Activated CD8-positive, alpha-beta memory T cell treated with anti-CD3 and anti-CD28 coated beads, Interleukin-2, amount 50 U/mL, for 1 hour (primary cell): ENCODE measurements around the gene GADD45A.

Source experiments
- DNase-seq: peaks from one replicate; pipeline ENCODE4 v3.0.0-alpha.2; 2020; ENCODE audit errors: extremely low read depth

Gene GADD45A

DNA sequence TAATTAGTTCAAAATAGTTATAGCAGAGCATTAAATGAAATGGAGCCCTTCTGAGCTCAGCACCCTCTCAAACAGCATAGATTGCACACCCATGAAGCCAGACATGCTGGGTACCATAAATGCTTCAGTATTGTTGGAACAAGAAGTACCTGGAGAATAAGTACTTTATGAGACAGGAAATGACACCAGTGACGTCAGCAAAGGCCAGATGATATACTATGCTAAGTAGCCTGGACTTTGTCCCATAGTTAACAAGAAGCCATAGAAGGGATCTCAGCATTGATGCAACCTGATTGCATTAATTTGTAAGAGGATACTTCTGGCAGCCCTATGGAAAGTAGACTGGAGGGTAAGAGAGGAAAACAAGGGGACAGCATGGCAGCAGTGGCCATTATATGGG, 16.3 kb upstream of the GADD45A start:
- DNase-seq, result no peak

DNA sequence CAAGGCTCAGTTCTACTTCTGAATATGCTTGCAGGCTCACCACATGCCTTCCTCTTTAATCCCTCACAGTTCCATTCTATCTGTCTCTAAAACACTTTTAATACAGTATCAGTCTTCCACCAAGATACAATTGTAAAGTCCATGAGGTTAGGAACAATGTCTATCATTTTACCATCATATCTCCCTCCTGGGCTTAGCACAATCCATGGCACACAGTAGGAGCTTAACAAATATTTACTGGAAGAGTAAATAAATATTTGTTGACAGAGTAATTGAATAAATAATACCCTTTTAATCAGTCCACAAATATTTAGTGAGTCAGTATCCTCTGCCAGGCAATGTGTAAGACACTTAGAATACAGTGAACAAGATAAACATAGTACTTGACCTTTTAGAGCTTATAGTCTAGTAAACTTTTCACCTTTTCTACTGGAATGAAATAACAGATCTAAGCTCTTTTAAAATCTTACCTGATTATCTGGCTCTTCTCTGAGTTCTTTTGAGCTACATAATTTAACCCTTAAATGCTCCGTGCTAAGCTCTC, 12.7 kb upstream of the GADD45A start:
- no peak for DNase-seq

DNA sequence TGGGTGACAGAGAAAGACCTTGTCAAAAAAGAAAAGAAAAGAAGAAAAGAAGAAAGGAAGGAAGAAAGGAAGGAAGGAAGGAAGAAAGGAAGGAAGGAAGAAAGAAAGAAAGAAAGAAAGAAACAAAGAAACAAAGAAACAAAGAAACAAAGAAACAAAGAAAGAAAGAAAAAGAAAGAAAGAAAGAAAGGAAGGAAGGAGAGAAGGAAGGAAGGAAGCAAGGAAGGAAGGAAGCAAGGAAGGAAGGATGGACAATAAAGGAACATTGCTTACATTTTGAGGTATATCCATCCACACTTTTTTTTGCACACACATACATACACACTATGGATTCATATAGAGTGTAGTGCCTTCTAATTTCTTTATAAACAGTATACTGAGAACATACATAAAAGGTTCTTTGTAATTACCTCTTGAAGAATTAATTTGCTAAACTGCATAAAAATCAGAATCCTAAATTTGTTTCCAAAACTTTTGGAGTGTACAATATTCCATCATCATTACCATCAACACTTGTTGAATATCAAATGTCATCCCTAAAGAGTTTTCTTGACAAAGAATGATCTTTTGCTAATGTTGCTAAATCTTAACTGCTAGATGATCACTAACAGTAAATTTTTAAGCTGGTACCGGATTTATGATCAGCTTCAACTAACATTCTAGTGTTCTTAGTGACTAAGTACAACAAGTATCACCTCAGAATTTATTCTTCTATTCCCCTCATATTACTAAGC, 11.4 kb upstream of the GADD45A start:
- DNase-seq, result no peak

DNA sequence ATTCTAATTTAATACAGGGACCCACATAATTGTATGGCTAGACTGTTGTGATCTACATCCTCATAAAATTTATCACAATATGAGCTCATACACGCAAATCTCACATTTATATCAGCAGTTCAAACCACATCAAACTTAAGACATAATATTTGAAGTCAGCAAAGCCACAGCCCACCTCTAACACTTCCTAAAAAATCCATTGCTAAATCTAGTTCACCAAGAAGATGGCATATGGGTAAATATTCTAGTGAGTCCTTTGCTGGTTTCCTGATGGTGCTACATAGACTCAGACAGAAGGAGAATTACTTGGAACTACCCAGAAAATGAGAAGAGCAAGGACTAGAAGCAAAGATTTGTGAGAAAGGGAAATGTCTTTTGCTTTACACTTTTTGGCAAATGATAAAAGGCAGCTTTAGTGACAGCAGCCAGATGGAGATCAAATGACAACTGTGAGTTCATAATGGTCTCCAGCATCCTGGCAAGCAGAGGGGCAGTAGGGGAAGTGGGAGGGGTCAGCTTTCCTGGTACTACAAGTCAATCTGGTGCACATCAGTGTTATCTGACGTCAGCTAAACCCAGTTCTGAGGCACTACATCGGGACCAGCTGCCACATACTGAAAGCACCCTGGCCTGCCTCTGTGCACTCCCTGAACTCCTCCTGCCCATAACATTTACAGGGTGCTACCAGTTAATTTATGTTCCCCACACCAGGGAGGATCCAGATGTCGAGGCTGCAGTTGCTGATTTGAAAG, 10.6 kb upstream of the GADD45A start:
- no peak for DNase-seq

DNA sequence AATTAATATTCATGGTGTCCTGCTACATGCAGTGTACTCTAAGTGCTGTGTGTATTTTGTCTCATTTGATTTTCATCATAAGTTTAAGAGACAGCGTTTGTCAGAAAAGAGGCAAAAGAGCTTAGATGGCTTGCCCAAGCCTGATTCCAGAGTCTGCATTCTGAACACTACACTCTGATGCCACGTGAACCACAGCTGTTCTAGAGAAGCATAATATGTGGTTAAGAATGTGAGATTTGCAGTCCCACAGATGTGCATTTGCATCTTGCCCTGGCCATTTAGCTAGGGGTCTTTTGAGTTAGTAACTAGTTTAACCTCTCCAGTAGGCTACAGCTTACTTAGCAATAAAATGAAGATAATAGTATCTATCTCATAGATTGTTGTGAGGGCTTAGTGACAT, 9.2 kb upstream of the GADD45A start:
- no peak for DNase-seq

DNA sequence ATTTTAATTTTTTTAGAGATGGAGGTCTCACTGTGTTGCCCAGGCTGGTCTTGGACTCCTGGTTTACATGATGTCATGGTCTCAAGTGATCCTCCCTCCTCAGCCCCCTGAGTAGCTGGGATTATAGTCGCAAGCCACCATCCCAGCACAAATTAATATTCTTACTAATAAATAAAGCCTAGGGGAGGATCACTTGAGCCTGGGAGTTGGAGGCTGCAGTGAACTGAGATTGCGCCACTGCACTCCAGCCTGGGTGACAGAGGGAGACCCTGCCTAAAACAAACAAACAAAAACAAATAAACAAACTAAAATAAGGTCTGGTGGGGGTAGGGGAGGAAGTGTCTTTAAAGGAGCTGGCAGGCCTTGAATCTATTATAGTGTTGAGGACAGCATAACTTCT, 8.7 kb upstream of the GADD45A start:
- no peak for DNase-seq

DNA sequence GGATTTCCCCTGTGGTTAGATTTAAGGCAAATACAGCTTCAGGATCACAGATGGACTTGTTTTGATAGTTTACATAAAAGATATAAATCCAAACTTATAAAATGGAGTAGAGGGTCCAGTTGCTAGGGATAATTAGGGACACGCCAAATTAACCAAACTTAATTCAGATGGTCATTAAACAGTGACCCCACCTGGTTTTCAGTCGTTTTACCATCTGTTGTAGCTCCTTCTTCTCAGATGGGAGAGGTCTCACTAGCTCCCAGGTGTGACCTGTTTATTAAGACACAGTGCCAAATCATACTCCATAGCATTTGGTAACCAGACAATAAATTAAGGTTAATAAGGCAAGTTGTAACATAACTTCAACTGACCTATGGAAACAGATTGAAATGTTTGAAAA, 8.1 kb upstream of the GADD45A start:
- DNase-seq, result no peak

DNA sequence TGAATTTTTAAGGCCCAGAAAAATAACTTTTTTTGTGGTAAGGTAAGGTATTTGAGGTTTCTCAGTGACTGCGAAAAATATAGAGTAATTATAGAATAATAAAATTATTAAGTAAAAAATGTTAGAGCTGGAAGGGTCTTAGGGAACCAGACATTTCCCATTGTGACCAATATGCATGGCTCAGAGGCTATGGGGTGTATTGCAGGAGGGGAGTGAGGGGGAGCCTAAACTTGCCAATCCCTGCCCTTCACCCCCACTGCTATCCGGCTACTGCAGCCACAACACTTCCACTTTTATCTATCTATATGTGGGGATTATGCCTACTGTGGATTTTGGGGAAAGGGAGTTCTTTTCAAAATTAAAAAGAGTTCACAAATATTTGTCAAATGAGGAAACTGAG, 7.6 kb upstream of the GADD45A start:
- DNase-seq, result no peak

DNA sequence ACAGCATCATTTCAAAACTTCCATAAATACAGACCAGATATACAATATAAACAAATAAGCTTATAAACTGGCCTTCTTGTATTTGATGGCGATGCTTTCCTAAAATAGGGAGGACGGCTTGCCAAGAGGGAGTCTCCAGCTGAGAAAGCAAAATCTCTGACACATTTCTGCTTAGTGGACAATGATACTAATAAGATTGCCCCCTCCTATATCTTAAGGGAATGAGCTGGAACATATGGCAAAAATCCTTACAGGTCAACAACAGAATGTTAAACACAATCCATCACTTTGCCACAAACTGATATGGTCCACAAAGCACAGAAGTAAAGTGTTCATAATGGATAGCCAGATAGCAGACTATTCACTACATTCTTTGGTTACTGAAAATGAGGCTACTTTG, 7.1 kb upstream of the GADD45A start:
- no peak for DNase-seq

DNA sequence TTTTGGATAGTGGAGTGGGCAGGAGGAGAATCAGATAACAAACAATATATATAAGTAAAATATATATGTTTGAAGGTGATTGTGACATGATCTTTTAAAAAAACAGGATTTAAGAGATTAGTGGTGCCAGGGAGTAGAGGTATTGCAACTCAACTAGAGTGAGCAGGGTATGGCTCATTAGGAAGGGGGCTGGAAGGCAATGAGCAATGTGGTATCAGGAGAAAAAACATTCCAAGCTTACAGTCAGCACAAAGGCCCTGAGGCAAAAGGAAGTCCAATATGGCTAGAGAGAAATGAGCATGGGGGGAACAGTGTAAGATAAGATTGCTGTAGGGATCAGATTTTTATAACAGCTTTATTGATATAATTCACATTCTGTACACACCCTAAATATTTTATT, 5.3 kb upstream of the GADD45A start:
- DNase-seq, result no peak

DNA sequence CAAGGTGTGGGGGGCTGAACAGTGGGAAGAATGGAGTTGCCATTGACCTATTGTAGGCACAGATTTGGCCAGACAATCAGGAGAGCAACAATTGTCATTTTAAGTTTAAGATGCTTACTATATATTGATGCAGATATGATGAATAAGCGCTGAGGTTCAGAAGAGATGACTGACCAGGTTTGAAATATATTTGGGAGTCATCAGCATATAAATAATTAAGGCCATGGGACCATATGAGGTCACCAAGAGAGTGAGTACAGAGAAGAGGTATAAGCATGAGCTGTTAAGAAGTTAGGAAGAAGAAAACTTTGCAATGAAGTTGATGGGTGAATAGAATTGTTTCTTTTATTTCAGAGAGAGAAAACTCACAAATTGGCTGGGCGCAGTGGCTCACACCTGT, 4.5 kb upstream of the GADD45A start:
- no peak for DNase-seq

DNA sequence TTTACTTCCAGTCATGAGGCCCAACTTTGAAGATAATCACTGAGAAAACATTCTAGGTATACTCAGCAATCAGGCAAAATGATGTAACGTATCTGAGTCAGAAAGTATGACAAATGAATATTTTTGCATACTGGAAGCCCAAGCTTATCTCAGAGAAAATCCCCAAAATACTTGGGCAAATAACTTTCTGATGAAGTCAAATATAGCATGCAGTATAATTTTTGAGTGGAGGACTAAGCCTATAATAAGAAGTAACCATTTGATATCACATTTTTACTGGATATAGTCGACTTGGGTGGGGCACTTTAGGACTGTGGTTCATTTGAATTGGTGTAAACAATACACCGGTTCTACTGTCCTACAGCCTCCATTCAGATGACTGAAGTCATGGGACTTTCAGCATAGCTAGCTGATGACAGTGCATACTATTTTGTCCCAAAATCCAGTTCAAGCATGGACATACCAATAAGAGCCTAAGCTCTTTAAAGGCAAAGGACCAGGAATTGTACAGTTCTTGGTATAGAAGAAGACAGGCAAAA, 2.3 kb upstream of the GADD45A start:
- DNase-seq, result no peak

DNA sequence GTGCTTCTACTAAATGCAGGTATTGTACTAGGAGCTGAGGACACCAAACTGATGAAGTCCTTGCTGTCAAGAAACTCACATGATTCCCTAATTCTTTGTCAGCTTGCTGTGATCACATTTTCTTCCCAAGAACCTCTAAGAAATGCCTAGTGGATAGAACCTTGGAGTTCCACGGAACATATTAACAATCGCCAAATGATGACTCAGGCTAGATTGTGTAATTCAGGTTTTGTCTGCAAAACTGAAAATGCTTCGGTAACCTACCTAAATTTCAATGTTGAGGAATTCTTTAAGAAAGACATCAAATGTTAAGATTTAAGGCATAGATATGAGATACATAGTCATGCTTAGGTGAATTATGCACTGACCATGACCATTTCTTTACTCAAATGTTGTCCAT, 1.7 kb upstream of the GADD45A start:
- DNase-seq, result no peak

DNA sequence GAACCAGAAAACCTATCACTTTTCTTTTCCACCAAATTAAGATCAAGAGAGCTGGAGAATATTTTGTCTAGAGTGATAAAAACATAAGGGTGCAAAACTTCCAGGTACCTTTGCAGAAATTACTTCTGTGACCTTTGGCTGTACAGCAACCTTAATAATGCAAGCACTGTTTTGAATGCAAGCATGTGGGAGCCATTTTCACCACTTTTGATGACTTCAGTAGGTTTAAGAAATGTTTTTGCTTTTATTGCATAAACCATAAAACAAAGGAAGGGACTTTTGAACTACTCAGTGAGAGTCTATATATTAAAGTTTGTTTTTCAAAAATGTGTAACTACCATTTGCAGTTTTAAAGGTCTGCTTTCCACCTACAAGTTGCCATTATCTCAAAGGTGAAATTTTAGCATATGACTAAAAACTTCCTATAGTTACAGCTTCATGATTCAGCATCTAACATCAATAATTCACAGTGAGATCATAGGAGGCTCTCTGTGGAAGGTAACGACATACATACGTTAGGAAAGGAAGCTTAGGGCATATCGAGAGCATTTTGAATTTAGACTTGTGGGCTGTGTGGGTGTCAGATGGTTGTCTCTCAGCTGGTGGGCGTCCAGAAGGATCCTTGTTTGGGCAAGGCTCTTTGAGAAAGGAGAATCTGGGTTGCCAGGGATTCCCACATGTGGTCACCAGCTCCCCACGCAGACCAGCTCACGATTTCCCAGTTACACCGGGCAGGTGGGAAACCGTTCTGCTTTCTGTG, 1.1 kb upstream of the GADD45A start:
- no peak for DNase-seq

DNA sequence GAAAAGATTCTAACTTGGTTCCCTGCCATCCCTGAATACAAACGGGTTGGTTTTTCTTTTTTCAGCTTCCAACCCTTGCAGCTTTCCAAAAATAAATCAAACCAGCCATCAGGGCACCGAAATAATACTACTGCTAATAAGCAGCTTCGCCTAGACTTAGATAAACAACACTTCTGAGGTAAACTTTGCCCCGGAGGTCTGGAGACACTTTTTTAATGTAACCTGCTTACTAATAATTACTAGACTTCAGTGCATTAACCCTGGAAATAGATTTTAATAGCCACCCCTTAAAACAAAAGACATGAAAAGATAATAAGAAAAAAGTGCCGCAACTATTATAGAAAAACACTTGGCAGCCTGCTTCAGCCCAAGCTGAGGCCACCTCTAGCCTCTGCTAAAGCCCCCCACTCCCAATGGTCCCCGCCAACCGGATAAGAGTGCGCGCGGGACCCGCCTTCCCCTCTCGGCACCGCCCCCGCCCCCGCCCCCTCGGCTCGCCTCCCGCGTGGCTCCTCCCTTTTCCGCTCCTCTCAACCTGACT, 405 bp upstream of the GADD45A start:
- no peak for DNase-seq

DNA sequence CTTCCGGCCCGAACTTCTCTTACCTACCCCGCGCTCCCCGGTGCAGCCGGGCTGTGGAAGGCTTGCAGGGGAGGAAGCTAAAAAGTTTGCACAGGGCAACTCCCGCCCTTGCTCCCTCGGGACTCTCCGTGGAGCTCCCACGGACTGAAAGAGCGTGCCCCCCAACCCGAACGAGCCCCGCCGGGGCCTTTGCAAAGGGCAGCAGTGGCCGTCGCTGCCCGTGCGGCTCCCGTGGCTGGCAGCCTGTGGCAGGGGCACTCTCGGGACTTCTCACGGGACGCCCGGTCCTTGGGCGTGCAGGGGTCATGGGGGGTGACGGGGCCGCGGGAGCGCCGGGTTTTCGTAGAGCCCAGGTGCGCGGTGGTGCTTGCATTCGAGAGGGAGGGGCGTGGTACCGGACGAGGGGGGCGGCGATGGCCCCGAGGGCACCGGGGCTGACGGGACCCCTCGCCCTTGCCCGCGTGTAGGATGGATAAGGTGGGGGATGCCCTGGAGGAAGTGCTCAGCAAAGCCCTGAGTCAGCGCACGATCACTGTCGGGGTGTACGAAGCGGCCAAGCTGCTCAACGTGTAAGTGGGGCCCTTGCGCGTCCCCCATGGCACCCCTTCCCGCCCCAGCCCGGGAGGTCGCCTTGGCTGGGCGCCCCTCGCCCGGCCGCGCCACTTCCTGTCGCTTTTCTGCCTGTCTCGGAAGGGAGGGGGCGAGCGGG, 711 bp downstream of the GADD45A start:
- DNase-seq, result no peak

DNA sequence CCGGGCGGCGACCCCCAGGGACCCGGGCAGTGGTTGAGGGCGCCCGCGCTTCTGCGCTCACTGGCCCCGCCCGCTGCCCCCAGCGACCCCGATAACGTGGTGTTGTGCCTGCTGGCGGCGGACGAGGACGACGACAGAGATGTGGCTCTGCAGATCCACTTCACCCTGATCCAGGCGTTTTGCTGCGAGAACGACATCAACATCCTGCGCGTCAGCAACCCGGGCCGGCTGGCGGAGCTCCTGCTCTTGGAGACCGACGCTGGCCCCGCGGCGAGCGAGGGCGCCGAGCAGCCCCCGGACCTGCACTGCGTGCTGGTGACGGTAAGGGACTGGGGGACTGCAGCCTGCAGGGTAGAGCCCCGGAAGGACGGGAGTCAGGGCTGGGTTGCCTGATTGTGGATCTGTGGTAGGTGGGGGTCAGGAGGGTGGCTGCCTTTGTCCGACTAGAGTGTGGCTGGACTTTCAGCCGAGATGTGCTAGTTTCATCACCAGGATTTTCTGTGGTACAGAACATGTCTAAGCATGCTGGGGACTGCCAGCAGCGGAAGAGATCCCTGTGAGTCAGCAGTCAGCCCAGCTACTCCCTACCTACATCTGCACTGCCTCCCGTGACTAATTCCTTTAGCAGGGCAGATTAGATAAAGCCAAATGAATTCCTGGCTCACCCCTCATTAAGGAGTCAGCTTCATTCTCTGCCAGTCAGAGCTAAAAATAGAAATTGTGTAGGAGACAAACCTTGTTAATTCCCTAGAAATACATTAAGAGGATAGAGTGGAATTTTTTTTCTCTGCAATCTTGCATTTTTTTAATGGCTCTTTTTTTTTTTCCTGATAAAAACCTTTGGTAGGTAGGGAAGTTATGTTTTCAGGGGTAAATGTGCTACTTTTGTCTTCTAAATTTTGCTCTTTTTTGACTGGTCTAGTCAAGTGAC, 1.5 kb downstream of the GADD45A start:
- no peak for DNase-seq

DNA sequence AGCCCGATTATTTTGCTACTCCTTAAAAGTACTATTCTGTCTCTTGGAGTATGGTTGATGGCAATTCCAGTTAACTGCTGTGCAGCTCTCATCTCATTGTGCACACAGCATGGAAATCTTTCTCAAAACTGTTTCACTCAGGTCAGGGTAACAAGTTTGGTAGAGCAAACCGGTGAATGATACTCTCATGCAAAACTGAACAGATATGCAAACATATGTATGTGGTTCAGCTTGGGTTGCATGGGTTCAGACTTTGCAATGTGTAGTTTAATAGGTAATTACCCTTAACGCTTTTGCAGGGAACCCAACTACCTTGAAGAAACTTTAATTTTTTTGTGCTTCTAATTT, 2.2 kb downstream of the GADD45A start:
- DNase-seq, result no peak

DNA sequence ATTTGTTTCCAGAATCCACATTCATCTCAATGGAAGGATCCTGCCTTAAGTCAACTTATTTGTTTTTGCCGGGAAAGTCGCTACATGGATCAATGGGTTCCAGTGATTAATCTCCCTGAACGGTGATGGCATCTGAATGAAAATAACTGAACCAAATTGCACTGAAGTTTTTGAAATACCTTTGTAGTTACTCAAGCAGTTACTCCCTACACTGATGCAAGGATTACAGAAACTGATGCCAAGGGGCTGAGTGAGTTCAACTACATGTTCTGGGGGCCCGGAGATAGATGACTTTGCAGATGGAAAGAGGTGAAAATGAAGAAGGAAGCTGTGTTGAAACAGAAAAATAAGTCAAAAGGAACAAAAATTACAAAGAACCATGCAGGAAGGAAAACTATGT, 2.6 kb downstream of the GADD45A start:
- DNase-seq, result no peak

DNA sequence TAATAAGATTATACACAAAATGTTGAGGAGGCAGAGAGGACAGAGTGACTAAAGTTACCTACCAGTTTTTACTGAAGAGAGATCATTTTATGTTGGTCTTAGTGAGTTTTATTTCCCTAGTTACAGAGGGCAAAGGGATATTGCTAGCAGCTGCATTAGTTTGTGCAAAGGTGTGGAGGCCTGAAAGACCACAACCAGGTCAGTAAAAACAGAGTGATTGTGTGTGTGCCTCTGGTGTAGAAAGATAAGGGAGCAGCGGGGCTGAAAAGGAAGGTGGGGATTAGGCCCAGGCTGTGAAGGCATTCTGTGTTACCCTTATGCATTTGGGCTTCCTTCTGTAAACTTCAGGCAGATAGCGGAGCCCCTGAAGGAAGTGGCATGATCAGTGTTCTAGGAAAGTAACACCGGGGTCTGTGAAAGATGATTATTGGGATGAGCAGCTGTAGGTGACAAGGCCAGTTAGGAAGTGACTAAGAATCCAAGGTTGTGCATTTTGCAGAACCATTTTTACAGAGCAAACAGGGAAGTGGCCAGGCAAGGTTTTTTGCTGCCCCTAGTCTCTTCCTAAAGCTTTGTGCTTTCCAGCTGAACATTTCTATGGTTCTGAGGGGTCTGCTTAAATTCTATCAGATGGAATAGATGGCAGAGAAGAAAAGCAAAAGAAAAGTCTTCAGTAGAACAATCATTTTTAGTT, 3.7 kb downstream of the GADD45A start:
- no peak for DNase-seq
